ENCODE data around the gene MLN.

GRCh38 chr6:33746036-33746600, 57.7 kb downstream of the MLN start:
- TF ChIP-seq TAF1 (IDR thresholded peaks at IDR 0.05; ENCODE audit: low read depth, low read length) (no peak), POLR2A (IDR thresholded peaks at IDR 0.05; ENCODE audit: low read depth, low read length) (no peak), PAX5 (IDR thresholded peaks at IDR 0.05; ENCODE audit: insufficient read depth, low read length, severe bottlenecking) (no peak), POU2F2 (IDR thresholded peaks at IDR 0.05; ENCODE audit: low read depth, low read length) (no peak)

Measured in GM12891 (cell line).